ENCODE measurements around the gene CENPC. TPM values are rescaled to one million over a fixed set of nuclear protein-coding genes. Genes with fewer than 3 reads are reported as not detected.
"Not testable (repeated sequence)": the region's sequence is repeated elsewhere in the genome, so short reads cannot be mapped to it uniquely, and the experiment has no call there.

The CENPC gene
- total RNA-seq, 4 donors from 2014 or later: 31.9 to 66.7 (median 42.3) TPM

- no peak overlapping the region for H3K27ac ChIP-seq
- no peak for DNase-seq (ENCODE audit: low spot score in 2 of 2)
- no peak for TF ChIP-seq CTCF (IDR thresholded peaks at IDR 0.05)
- TF ChIP-seq EP300 (IDR thresholded peaks at IDR 0.05): no peak
- TF ChIP-seq POLR2A (IDR thresholded peaks at IDR 0.05): no peak
- H3K4me3 ChIP-seq: no peak overlapping the region
- peaks cover 0 to 90% (median 12%) of the 10 kb centered on the region in 3 donors for H3K36me3 ChIP-seq
- WGBS, 2 donors: 95 to 96% methylated on average over 3 of the region's 3 CpGs
- H3K27me3 ChIP-seq: no peaks in the 10 kb centered on the region
- H3K9me3 ChIP-seq: no peaks in the 10 kb centered on the region
- peaks cover 0 to 8% (median 0%) of the 10 kb centered on the region in 4 donors for H3K4me1 ChIP-seq
These were observed 12.2 kb downstream of the CENPC start for GRCh38 chr4:67533112-67533511.

- H3K36me3 ChIP-seq: peaks cover 0 to 87% (median 12%) of the 10 kb centered on the region in 3 donors
- not testable (repeated sequence) for H3K4me3 ChIP-seq; H3K4me1 ChIP-seq; H3K9me3 ChIP-seq; H3K27me3 ChIP-seq; H3K27ac ChIP-seq; DNase-seq (ENCODE audit: low spot score in 2 of 2)
- 87 to 92% methylated on average over 4 of the region's 4 CpGs for WGBS, 2 donors
These were observed 12.9 kb downstream of the CENPC start for GRCh38 chr4:67532397-67532796.

- no peaks in the 10 kb centered on the region for H3K9me3 ChIP-seq
These were observed 13.8 kb downstream of the CENPC start for GRCh38 chr4:67531379-67531962.

GRCh38 chr4:67524140-67524539 lies 21.2 kb downstream of the CENPC start:
- 88 to 91% methylated on average over 3 of the region's 3 CpGs for WGBS, 2 donors
- H3K36me3 ChIP-seq: peaks cover 0 to 43% (median 0%) of the 10 kb centered on the region in 3 donors
- H3K27ac ChIP-seq; DNase-seq (ENCODE audit: low spot score in 2 of 2); H3K4me1 ChIP-seq; H3K4me3 ChIP-seq; H3K9me3 ChIP-seq; H3K27me3 ChIP-seq: not testable (repeated sequence)

More at GRCh38 chr4:67531379-67531962, 13.8 kb downstream of the CENPC start:
- Histone ChIP-seq H3K4me3 (no peak overlapping the region), H3K4me1 (peaks cover 0 to 8% (median 0%) of the 10 kb centered on the region in 4 donors), H3K27ac (no peak overlapping the region), H3K36me3 (peaks cover 0 to 81% (median 12%) of the 10 kb centered on the region in 3 donors), H3K27me3 (no peaks in the 10 kb centered on the region)
- TF ChIP-seq POLR2A (IDR thresholded peaks at IDR 0.05): no peak
- no peak for TF ChIP-seq EP300 (IDR thresholded peaks at IDR 0.05)
- TF ChIP-seq CTCF (IDR thresholded peaks at IDR 0.05): no peak
- no peak for DNase-seq (ENCODE audit: low spot score in 2 of 2)
- WGBS, 2 donors: 65 to 74% methylated on average over 4 of the region's 4 CpGs

GRCh38 chr4:67522851-67523671 lies 22.2 kb downstream of the CENPC start:
- no peak overlapping the region for H3K27ac ChIP-seq
- H3K36me3 ChIP-seq: peaks cover 0 to 37% (median 0%) of the 10 kb centered on the region in 3 donors
- H3K4me3 ChIP-seq: no peak overlapping the region
- H3K4me1 ChIP-seq: peaks cover 0 to 4% (median 0%) of the 10 kb centered on the region in 4 donors
- no peak for TF ChIP-seq EP300 (IDR thresholded peaks at IDR 0.05)
- TF ChIP-seq POLR2A (IDR thresholded peaks at IDR 0.05): no peak
- no peak for TF ChIP-seq CTCF (IDR thresholded peaks at IDR 0.05)
- H3K9me3 ChIP-seq: no peaks in the 10 kb centered on the region
- no peaks in the 10 kb centered on the region for H3K27me3 ChIP-seq
- WGBS, 2 donors: 95% methylated on average over 10 of the region's 10 CpGs
- DNase-seq (ENCODE audit: low spot score in 2 of 2): no peak

- Histone ChIP-seq H3K9me3 (no peaks in the 10 kb centered on the region), H3K4me1 (peaks cover 0 to 4% (median 0%) of the 10 kb centered on the region in 4 donors), H3K36me3 (peaks cover 0 to 39% (median 0%) of the 10 kb centered on the region in 3 donors), H3K4me3 (no peak overlapping the region), H3K27me3 (no peaks in the 10 kb centered on the region), H3K27ac (no peak overlapping the region)
- WGBS, 2 donors: 56 to 59% methylated on average over 2 of the region's 2 CpGs
- DNase-seq (ENCODE audit: low spot score in 2 of 2): no peak
- no peak for TF ChIP-seq EP300 (IDR thresholded peaks at IDR 0.05)
- TF ChIP-seq CTCF (IDR thresholded peaks at IDR 0.05): no peak
These were observed 23.1 kb downstream of the CENPC start for GRCh38 chr4:67522230-67522629.

Data from tibial nerve (tissue), 4 donors.